Measurements from ENCODE around the gene USP22. TPM values are rescaled to one million over a fixed set of nuclear protein-coding genes. Genes with fewer than 3 reads are reported as not detected.

USP22 gene
- total RNA-seq, 1 experiment from 2014 or later = 224 TPM

DNA sequence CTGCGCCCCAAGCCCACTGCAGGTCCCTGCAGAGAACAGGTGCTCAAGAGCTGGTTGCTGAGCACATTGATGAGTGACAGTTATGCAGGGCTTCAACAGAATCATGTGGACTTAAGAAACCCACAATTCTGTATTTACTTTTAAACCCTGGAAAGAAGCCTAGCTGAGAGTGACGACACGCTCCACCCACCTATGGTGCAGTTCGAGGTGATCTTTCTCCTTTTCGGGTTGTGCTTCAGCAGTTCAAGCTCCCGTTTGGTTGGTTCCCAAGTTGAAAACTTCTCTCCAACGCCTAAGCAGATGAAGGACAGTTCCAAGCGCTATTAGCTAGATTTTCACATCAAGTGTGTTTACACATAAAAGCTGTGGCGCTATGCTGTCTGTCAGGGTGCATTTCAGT lies 23.9 kb downstream of the USP22 start:
- no peak for DNase-seq (ENCODE audit: low read depth, low spot score)
- POLR2A ChIA-PET = no interaction called here

DNA sequence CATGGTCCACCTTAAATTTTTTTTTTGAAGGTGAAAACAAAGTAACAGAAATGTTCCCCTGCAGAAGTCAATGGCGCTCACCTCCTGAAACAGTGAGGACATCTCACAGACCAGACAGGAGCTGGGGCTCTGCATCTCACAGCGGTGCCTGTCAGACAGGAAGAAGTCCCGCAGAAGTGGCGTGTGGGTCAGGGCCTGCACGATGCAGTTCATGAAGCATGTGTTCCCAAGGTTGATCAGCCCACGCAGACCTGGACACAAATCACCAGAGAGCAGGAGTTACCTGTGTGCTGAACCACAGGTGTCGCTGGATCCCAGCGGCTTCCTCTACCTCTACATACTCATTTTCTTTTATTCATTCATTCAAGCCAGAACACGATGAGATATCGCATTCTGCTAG lies 24.9 kb downstream of the USP22 start:
- ATAC-seq = no peak
- no peak for DNase-seq (ENCODE audit: low read depth, low spot score)
- ChIA-PET CTCF (no interaction called here), POLR2A (no interaction called here)
- intact Hi-C loops (cut with micrococcal nuclease; ENCODE audit: unreplicated experiment) (no loop called here), in situ Hi-C loops (cut with HindIII; ENCODE audit: low pct_unique_long_range_greater_than_20kb, low sequenced_read_pairs) (no loop called here)
- Histone ChIP-seq H3K27ac (ENCODE audit: low read length) (no peak overlapping the region), H3K4me1 (ENCODE audit: control insufficient read depth, insufficient read depth, low read length) (no peaks in the 10 kb centered on the region), H3K36me3 (ENCODE audit: control insufficient read depth, insufficient read depth, low read length) (peaks cover 40% of the 10 kb centered on the region), H3K27me3 (ENCODE audit: control insufficient read depth, insufficient read depth, low read length) (no peaks in the 10 kb centered on the region), H3K9me3 (ENCODE audit: control insufficient read depth, insufficient read depth, low read depth, low read length) (no peaks in the 10 kb centered on the region), H3K4me3 (ENCODE audit: low read depth in 2 of 2, low read length in 2 of 2) (no peak overlapping the region)
- TF ChIP-seq, protein P1, sequence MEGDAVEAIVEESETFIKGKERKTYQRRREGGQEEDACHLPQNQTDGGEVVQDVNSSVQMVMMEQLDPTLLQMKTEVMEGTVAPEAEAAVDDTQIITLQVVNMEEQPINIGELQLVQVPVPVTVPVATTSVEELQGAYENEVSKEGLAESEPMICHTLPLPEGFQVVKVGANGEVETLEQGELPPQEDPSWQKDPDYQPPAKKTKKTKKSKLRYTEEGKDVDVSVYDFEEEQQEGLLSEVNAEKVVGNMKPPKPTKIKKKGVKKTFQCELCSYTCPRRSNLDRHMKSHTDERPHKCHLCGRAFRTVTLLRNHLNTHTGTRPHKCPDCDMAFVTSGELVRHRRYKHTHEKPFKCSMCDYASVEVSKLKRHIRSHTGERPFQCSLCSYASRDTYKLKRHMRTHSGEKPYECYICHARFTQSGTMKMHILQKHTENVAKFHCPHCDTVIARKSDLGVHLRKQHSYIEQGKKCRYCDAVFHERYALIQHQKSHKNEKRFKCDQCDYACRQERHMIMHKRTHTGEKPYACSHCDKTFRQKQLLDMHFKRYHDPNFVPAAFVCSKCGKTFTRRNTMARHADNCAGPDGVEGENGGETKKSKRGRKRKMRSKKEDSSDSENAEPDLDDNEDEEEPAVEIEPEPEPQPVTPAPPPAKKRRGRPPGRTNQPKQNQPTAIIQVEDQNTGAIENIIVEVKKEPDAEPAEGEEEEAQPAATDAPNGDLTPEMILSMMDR (IDR thresholded peaks at IDR 0.05) = no peak
- TF ChIP-seq POLR2AphosphoS5 (IDR thresholded peaks at IDR 0.05; ENCODE audit: low read depth, low read length) = no peak
- no peak for TF ChIP-seq TCF7L2 (IDR thresholded peaks at IDR 0.05; ENCODE audit: low read depth, low read length)
- TF ChIP-seq, protein P2, sequence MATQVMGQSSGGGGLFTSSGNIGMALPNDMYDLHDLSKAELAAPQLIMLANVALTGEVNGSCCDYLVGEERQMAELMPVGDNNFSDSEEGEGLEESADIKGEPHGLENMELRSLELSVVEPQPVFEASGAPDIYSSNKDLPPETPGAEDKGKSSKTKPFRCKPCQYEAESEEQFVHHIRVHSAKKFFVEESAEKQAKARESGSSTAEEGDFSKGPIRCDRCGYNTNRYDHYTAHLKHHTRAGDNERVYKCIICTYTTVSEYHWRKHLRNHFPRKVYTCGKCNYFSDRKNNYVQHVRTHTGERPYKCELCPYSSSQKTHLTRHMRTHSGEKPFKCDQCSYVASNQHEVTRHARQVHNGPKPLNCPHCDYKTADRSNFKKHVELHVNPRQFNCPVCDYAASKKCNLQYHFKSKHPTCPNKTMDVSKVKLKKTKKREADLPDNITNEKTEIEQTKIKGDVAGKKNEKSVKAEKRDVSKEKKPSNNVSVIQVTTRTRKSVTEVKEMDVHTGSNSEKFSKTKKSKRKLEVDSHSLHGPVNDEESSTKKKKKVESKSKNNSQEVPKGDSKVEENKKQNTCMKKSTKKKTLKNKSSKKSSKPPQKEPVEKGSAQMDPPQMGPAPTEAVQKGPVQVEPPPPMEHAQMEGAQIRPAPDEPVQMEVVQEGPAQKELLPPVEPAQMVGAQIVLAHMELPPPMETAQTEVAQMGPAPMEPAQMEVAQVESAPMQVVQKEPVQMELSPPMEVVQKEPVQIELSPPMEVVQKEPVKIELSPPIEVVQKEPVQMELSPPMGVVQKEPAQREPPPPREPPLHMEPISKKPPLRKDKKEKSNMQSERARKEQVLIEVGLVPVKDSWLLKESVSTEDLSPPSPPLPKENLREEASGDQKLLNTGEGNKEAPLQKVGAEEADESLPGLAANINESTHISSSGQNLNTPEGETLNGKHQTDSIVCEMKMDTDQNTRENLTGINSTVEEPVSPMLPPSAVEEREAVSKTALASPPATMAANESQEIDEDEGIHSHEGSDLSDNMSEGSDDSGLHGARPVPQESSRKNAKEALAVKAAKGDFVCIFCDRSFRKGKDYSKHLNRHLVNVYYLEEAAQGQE (IDR thresholded peaks at IDR 0.05; ENCODE audit: insufficient read depth in 1 of 2, low read depth in 2 of 2, low read length in 1 of 2) = no peak
- TF ChIP-seq SIN3A (IDR thresholded peaks at IDR 0.05; ENCODE audit: borderline replicate concordance, insufficient read depth, low read depth, low read length) = no peak
- BruUV-seq (replicated peaks) = no TSS peak

More for the DNA sequence above, 23.9 kb downstream of the USP22 start:
- TF ChIP-seq, protein P1 (IDR thresholded peaks at IDR 0.05) = no peak
- TF ChIP-seq SIN3A (IDR thresholded peaks at IDR 0.05; ENCODE audit: borderline replicate concordance, insufficient read depth, low read depth, low read length) (no peak), TCF7L2 (IDR thresholded peaks at IDR 0.05; ENCODE audit: low read depth, low read length) (no peak), POLR2AphosphoS5 (IDR thresholded peaks at IDR 0.05; ENCODE audit: low read depth, low read length) (no peak)
- TF ChIP-seq, protein P2 (IDR thresholded peaks at IDR 0.05; ENCODE audit: insufficient read depth in 1 of 2, low read depth in 2 of 2, low read length in 1 of 2) = no peak
- Histone ChIP-seq H3K36me3 (ENCODE audit: control insufficient read depth, insufficient read depth, low read length) (peaks cover 39% of the 10 kb centered on the region), H3K27ac (ENCODE audit: low read length) (no peak overlapping the region), H3K27me3 (ENCODE audit: control insufficient read depth, insufficient read depth, low read length) (no peaks in the 10 kb centered on the region), H3K4me3 (ENCODE audit: low read depth in 2 of 2, low read length in 2 of 2) (no peak overlapping the region), H3K9me3 (ENCODE audit: control insufficient read depth, insufficient read depth, low read depth, low read length) (no peaks in the 10 kb centered on the region), H3K4me1 (ENCODE audit: control insufficient read depth, insufficient read depth, low read length) (no peaks in the 10 kb centered on the region)
- intact Hi-C loops (cut with micrococcal nuclease; ENCODE audit: unreplicated experiment) = no loop called here
- BruUV-seq (replicated peaks) = no TSS peak
- in situ Hi-C loops (cut with HindIII; ENCODE audit: low pct_unique_long_range_greater_than_20kb, low sequenced_read_pairs) = no loop called here
- CTCF ChIA-PET = no interaction called here
- ATAC-seq = no peak
